ENCODE results near the gene PDLIM1. TPM values are rescaled to one million over a fixed set of nuclear protein-coding genes. Genes with fewer than 3 reads are reported as not detected.

PDLIM1 gene
- total and polyA plus RNA-seq, 2 of the 8 experiments (the other 6 are each of a cell fraction or from before 2014, with no cell fraction given), result 169 to 245 TPM

DNA sequence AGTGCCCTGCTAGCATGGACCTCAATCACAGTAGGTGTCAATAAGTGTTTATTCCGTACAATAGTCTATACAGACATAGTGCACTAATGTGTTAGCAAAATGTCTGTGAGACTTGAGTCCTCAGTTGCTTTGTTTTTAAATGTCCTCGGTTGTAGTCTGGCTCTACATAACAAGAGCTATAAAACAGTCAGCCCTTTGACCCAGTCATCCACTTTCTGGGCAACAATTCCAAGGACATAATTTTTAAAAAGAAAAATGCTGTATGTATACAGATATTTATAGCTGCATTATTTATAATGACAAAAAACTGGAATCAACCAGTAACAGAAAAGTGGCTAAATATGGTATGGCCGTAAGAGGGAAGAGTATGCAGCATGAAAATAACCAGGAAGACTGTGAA is 2.8 kb upstream of the PDLIM1 start (continued):
- TF ChIP-seq NANOG (IDR thresholded peaks at IDR 0.05; ENCODE audit: insufficient read depth, low read depth, low read length, poor library complexity, severe bottlenecking), result no peak
- TF ChIP-seq, protein P1, sequence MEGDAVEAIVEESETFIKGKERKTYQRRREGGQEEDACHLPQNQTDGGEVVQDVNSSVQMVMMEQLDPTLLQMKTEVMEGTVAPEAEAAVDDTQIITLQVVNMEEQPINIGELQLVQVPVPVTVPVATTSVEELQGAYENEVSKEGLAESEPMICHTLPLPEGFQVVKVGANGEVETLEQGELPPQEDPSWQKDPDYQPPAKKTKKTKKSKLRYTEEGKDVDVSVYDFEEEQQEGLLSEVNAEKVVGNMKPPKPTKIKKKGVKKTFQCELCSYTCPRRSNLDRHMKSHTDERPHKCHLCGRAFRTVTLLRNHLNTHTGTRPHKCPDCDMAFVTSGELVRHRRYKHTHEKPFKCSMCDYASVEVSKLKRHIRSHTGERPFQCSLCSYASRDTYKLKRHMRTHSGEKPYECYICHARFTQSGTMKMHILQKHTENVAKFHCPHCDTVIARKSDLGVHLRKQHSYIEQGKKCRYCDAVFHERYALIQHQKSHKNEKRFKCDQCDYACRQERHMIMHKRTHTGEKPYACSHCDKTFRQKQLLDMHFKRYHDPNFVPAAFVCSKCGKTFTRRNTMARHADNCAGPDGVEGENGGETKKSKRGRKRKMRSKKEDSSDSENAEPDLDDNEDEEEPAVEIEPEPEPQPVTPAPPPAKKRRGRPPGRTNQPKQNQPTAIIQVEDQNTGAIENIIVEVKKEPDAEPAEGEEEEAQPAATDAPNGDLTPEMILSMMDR (IDR thresholded peaks at IDR 0.05; ENCODE audit: control extremely low read depth in 1 of 3, insufficient read depth in 1 of 3, low read depth in 1 of 3, low read length in 3 of 3), result no peak
- TF ChIP-seq POLR2AphosphoS5 (IDR thresholded peaks at IDR 0.05; ENCODE audit: low read depth, low read length), result no peak
- no peak for TF ChIP-seq MAFK (IDR thresholded peaks at IDR 0.05; ENCODE audit: low read depth, low read length)
- TF ChIP-seq, protein P2, sequence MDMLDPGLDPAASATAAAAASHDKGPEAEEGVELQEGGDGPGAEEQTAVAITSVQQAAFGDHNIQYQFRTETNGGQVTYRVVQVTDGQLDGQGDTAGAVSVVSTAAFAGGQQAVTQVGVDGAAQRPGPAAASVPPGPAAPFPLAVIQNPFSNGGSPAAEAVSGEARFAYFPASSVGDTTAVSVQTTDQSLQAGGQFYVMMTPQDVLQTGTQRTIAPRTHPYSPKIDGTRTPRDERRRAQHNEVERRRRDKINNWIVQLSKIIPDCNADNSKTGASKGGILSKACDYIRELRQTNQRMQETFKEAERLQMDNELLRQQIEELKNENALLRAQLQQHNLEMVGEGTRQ (IDR thresholded peaks at IDR 0.05; ENCODE audit: low read length), result no peak
- TF ChIP-seq KDM5A (IDR thresholded peaks at IDR 0.05; ENCODE audit: low read length), result no peak
- no peak for TF ChIP-seq RFX5 (IDR thresholded peaks at IDR 0.05; ENCODE audit: borderline replicate concordance, low read depth, low read length)
- TF ChIP-seq, protein P3, sequence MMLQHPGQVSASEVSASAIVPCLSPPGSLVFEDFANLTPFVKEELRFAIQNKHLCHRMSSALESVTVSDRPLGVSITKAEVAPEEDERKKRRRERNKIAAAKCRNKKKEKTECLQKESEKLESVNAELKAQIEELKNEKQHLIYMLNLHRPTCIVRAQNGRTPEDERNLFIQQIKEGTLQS (IDR thresholded peaks at IDR 0.05; ENCODE audit: insufficient read depth, low read depth, low read length), result no peak

Data from H1 (cell line).